GM19452 (cell line): ENCODE data around the gene COL5A3.

Source experiments
- ATAC-seq: cut with Tn5 transposase; IDR thresholded peaks from one replicate; pipeline ENCODE4 v1.9.1; 2021; ENCODE audit not compliant: unreplicated experiment

The COL5A3 gene

GRCh38 chr19:10011974-10012373, 1.7 kb upstream of the COL5A3 start:
- no peak for ATAC-seq

- ATAC-seq: no peak
Measured at GRCh38 chr19:10010939-10011338, 635 bp upstream of the COL5A3 start.

GRCh38 chr19:10009714-10010224, 535 bp downstream of the COL5A3 start:
- no peak for ATAC-seq

GRCh38 chr19:10008184-10008765, 2.0 kb downstream of the COL5A3 start:
- ATAC-seq: no peak

GRCh38 chr19:10007371-10008183, 2.7 kb downstream of the COL5A3 start:
- no peak for ATAC-seq

GRCh38 chr19:10006752-10007323, 3.5 kb downstream of the COL5A3 start:
- no peak for ATAC-seq

- ATAC-seq: no peak
Measured at GRCh38 chr19:10006335-10006708, 4.0 kb downstream of the COL5A3 start.

GRCh38 chr19:10005632-10006334, 4.5 kb downstream of the COL5A3 start:
- ATAC-seq: no peak

- no peak for ATAC-seq
Measured at GRCh38 chr19:10004617-10005016, 5.7 kb downstream of the COL5A3 start.

- ATAC-seq: no peak
Measured at GRCh38 chr19:10003271-10003670, 7.0 kb downstream of the COL5A3 start.

GRCh38 chr19:10001899-10002298, 8.4 kb downstream of the COL5A3 start:
- ATAC-seq: no peak

- ATAC-seq: no peak
Measured at GRCh38 chr19:10000171-10000826, 10.0 kb downstream of the COL5A3 start.

- no peak for ATAC-seq
Measured at GRCh38 chr19:9996541-9996940, 13.8 kb downstream of the COL5A3 start.

GRCh38 chr19:9995999-9996398, 14.3 kb downstream of the COL5A3 start:
- no peak for ATAC-seq

- ATAC-seq: no peak
Measured at GRCh38 chr19:9995084-9995483, 15.2 kb downstream of the COL5A3 start.

GRCh38 chr19:9991425-9992191, 18.7 kb downstream of the COL5A3 start:
- ATAC-seq: no peak

- ATAC-seq: no peak
Measured at GRCh38 chr19:9989504-9989903, 20.8 kb downstream of the COL5A3 start.

- no peak for ATAC-seq
Measured at GRCh38 chr19:9986787-9987281, 23.5 kb downstream of the COL5A3 start.

GRCh38 chr19:9981406-9982260, 28.7 kb downstream of the COL5A3 start:
- ATAC-seq: no peak
